Breast epithelium (tissue), 3 donors: ENCODE results near the gene RHBDL2.

ENCODE experiments used
- POLR2A ChIP-seq: fragments of 450-650 bp; IDR thresholded peaks from one replicate; pipeline ENCODE4 v1.6.1; 2016; ENCODE audit warnings: antibody characterized with exemption, mild to moderate bottlenecking, moderate library complexity
- POLR2AphosphoS5 ChIP-seq, 3 donors: sonication (generic); formaldehyde crosslinking; IDR thresholded peaks; one replicate each; pipeline ENCODE4 v1.6.1; 2017; ENCODE audit warnings: antibody characterized with exemption in 3 of 3
- TF ChIP-seq, protein P1 (sequence below), 3 donors: fragments of 450-650 bp; IDR thresholded peaks; one replicate each; pipeline ENCODE4 v1.5.1; 2016 to 2017; ENCODE audit warnings: antibody characterized with exemption in 3 of 3, mild to moderate bottlenecking in 3 of 3, moderate library complexity in 3 of 3

DNA sequence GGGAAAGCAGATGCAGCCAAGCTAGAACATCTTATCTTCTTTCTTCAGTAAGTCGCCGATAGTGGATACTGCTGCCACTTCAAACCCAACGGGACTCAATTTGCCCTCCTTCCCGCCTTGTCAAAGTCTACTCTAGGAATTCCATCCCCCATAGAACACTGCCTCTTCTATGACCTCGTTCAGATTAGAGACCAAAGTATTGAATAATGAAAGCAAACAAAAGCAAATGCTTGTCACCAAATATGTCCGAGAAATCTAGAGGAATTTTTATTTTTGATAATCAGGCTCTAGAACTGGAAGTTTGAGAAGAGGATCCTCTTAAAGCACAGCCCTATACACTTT, 81.2 kb downstream of the RHBDL2 start:
- TF ChIP-seq POLR2AphosphoS5 (IDR thresholded peaks at IDR 0.05) (no peak), POLR2A (no peak)
- TF ChIP-seq, protein P1, sequence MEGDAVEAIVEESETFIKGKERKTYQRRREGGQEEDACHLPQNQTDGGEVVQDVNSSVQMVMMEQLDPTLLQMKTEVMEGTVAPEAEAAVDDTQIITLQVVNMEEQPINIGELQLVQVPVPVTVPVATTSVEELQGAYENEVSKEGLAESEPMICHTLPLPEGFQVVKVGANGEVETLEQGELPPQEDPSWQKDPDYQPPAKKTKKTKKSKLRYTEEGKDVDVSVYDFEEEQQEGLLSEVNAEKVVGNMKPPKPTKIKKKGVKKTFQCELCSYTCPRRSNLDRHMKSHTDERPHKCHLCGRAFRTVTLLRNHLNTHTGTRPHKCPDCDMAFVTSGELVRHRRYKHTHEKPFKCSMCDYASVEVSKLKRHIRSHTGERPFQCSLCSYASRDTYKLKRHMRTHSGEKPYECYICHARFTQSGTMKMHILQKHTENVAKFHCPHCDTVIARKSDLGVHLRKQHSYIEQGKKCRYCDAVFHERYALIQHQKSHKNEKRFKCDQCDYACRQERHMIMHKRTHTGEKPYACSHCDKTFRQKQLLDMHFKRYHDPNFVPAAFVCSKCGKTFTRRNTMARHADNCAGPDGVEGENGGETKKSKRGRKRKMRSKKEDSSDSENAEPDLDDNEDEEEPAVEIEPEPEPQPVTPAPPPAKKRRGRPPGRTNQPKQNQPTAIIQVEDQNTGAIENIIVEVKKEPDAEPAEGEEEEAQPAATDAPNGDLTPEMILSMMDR (IDR thresholded peaks at IDR 0.05) = no peak
